ENCODE results near the gene RGPD8.

DNA sequence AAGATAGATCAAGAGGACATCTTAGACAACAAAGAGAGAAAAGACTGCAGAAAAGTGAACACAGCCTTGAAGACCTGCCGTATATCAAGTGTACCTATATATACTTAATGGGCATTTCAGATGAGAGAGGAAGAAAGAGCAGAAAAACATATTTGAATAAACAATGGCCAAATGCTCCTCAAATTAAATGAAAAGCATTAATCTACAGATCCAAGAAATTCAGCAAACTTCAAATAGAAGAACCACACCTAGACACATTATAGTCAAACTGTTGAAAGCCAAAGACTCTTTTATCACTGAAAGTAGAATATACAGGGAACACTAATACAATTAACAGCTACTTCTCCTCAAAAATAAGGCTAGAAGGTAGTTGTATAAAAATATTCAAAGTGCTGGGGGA, 29.8 kb upstream of the RGPD8 start:
- TF ChIP-seq EMX1 (CRISPR knock-in tag; IDR thresholded peaks at IDR 0.05) (no peak), ZNF121 (CRISPR knock-in tag; IDR thresholded peaks at IDR 0.05) (no peak), ZNF263 (CRISPR knock-in tag; IDR thresholded peaks at IDR 0.05; ENCODE audit: low read depth) (no peak), NR2C2 (CRISPR knock-in tag; IDR thresholded peaks at IDR 0.05) (no peak), CREB1 (CRISPR knock-in tag; IDR thresholded peaks at IDR 0.05) (no peak), RELA (CRISPR knock-in tag; IDR thresholded peaks at IDR 0.05; ENCODE audit: borderline replicate concordance) (no peak), NFATC4 (CRISPR knock-in tag; IDR thresholded peaks at IDR 0.05) (no peak)
- TF ChIP-seq, protein P1, sequence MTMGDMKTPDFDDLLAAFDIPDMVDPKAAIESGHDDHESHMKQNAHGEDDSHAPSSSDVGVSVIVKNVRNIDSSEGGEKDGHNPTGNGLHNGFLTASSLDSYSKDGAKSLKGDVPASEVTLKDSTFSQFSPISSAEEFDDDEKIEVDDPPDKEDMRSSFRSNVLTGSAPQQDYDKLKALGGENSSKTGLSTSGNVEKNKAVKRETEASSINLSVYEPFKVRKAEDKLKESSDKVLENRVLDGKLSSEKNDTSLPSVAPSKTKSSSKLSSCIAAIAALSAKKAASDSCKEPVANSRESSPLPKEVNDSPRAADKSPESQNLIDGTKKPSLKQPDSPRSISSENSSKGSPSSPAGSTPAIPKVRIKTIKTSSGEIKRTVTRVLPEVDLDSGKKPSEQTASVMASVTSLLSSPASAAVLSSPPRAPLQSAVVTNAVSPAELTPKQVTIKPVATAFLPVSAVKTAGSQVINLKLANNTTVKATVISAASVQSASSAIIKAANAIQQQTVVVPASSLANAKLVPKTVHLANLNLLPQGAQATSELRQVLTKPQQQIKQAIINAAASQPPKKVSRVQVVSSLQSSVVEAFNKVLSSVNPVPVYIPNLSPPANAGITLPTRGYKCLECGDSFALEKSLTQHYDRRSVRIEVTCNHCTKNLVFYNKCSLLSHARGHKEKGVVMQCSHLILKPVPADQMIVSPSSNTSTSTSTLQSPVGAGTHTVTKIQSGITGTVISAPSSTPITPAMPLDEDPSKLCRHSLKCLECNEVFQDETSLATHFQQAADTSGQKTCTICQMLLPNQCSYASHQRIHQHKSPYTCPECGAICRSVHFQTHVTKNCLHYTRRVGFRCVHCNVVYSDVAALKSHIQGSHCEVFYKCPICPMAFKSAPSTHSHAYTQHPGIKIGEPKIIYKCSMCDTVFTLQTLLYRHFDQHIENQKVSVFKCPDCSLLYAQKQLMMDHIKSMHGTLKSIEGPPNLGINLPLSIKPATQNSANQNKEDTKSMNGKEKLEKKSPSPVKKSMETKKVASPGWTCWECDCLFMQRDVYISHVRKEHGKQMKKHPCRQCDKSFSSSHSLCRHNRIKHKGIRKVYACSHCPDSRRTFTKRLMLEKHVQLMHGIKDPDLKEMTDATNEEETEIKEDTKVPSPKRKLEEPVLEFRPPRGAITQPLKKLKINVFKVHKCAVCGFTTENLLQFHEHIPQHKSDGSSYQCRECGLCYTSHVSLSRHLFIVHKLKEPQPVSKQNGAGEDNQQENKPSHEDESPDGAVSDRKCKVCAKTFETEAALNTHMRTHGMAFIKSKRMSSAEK (CRISPR knock-in tag; IDR thresholded peaks at IDR 0.05; ENCODE audit: borderline replicate concordance): no peak
- TF ChIP-seq, protein P2, sequence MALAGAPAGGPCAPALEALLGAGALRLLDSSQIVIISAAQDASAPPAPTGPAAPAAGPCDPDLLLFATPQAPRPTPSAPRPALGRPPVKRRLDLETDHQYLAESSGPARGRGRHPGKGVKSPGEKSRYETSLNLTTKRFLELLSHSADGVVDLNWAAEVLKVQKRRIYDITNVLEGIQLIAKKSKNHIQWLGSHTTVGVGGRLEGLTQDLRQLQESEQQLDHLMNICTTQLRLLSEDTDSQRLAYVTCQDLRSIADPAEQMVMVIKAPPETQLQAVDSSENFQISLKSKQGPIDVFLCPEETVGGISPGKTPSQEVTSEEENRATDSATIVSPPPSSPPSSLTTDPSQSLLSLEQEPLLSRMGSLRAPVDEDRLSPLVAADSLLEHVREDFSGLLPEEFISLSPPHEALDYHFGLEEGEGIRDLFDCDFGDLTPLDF (CRISPR knock-in tag; IDR thresholded peaks at IDR 0.05): no peak
- TF ChIP-seq, protein P3, sequence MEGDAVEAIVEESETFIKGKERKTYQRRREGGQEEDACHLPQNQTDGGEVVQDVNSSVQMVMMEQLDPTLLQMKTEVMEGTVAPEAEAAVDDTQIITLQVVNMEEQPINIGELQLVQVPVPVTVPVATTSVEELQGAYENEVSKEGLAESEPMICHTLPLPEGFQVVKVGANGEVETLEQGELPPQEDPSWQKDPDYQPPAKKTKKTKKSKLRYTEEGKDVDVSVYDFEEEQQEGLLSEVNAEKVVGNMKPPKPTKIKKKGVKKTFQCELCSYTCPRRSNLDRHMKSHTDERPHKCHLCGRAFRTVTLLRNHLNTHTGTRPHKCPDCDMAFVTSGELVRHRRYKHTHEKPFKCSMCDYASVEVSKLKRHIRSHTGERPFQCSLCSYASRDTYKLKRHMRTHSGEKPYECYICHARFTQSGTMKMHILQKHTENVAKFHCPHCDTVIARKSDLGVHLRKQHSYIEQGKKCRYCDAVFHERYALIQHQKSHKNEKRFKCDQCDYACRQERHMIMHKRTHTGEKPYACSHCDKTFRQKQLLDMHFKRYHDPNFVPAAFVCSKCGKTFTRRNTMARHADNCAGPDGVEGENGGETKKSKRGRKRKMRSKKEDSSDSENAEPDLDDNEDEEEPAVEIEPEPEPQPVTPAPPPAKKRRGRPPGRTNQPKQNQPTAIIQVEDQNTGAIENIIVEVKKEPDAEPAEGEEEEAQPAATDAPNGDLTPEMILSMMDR (IDR thresholded peaks at IDR 0.05): no peak
- TF ChIP-seq, protein P4, sequence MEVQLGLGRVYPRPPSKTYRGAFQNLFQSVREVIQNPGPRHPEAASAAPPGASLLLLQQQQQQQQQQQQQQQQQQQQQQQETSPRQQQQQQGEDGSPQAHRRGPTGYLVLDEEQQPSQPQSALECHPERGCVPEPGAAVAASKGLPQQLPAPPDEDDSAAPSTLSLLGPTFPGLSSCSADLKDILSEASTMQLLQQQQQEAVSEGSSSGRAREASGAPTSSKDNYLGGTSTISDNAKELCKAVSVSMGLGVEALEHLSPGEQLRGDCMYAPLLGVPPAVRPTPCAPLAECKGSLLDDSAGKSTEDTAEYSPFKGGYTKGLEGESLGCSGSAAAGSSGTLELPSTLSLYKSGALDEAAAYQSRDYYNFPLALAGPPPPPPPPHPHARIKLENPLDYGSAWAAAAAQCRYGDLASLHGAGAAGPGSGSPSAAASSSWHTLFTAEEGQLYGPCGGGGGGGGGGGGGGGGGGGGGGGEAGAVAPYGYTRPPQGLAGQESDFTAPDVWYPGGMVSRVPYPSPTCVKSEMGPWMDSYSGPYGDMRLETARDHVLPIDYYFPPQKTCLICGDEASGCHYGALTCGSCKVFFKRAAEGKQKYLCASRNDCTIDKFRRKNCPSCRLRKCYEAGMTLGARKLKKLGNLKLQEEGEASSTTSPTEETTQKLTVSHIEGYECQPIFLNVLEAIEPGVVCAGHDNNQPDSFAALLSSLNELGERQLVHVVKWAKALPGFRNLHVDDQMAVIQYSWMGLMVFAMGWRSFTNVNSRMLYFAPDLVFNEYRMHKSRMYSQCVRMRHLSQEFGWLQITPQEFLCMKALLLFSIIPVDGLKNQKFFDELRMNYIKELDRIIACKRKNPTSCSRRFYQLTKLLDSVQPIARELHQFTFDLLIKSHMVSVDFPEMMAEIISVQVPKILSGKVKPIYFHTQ (CRISPR knock-in tag; IDR thresholded peaks at IDR 0.05): no peak
- TF ChIP-seq, protein P5, sequence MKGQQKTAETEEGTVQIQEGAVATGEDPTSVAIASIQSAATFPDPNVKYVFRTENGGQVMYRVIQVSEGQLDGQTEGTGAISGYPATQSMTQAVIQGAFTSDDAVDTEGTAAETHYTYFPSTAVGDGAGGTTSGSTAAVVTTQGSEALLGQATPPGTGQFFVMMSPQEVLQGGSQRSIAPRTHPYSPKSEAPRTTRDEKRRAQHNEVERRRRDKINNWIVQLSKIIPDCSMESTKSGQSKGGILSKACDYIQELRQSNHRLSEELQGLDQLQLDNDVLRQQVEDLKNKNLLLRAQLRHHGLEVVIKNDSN (CRISPR knock-in tag; IDR thresholded peaks at IDR 0.05): no peak
- TF ChIP-seq, protein P6, sequence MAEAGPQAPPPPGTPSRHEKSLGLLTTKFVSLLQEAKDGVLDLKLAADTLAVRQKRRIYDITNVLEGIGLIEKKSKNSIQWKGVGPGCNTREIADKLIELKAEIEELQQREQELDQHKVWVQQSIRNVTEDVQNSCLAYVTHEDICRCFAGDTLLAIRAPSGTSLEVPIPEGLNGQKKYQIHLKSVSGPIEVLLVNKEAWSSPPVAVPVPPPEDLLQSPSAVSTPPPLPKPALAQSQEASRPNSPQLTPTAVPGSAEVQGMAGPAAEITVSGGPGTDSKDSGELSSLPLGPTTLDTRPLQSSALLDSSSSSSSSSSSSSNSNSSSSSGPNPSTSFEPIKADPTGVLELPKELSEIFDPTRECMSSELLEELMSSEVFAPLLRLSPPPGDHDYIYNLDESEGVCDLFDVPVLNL (CRISPR knock-in tag; IDR thresholded peaks at IDR 0.05; ENCODE audit: borderline replicate concordance, low read depth): no peak

All from WTC11 (cell line).